ENCODE data around the gene FBXW8.

FBXW8 gene

DNA sequence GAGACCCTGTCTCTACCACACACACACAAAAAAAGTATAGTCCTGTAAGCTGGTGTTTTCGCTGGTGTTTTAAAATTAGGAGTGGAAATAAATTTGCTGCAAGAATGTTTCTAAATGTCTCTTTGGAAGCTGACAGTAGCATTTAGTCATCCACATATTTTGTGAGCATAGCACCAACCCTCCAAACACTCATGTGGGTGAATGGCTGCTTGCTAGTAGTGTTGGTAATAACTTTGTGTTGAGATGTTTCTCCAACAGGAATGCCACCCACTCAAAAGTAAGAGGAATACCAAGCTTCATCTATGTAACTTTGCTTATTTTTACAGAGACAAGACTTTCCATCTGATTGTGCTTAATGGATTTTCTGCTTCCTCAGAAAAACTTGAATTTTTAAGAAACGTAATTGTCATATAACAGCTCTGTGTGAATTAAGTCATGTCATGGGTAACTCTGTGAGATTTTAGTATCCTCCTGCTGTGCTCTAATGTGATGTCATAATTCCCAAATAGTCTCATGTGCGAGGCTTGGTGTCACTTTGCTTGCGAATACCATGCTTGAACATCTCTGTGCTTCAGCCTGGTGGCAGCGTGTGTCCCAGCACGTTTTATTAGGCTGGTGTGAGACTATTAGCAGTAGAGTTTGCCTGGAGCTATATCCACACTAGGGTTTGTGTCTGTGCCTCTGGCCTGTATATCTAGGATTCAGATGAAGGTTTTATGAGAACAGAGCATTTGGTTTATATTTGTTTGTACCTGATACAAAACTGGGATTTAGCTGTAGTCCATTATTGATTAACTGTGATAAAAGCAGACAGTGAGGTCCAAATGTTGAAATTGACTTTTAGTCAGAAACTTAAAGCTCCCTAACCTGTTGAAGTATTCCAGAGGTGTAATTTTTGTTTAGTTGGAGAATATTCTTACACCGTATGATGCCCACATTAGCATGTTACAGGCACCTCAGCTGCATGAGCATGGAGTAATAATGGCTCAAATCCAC lies 80.5 kb downstream of the FBXW8 start:
- no peak for DNase-seq (ENCODE audit: low read depth in 2 of 2)

DNA sequence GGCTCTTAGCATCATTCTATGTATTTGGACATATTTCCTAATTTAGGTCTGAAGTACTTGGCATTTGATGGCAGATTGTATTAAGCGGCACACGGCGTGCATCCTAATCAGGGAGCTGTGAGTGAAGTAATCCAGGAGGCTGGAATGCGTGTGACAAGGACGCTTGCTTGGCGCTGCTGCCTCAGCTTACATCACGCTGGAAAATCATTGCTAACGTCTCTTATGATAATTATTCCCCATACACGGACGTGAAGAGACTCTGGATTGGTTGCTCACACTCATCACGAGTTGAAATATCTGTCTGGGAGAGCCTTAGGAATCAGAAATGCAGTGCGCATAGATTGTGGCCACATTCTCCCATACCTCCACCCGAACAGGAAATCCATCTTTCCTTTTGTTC lies 85.3 kb downstream of the FBXW8 start:
- no peak for DNase-seq (ENCODE audit: low read depth in 2 of 2)

DNA sequence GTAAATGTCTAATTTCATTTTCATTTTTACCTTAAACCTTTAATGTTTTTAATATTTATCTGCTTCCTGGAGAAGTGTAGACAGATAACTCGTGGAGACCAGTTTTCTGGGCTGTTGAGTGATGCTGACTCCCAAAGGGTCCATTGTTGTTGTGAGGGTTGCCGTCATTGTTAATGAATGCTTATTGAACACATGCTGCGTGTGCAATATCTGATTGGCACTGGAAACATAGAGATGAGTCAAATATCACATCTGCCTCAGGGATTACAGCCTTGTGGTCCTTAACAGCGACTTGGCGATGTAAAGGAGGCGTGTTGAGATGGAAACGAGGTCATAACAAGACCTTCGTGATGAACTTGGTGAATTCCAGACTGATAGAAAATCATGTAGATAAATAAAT lies 85.9 kb downstream of the FBXW8 start:
- no peak for DNase-seq (ENCODE audit: low read depth in 2 of 2)

DNA sequence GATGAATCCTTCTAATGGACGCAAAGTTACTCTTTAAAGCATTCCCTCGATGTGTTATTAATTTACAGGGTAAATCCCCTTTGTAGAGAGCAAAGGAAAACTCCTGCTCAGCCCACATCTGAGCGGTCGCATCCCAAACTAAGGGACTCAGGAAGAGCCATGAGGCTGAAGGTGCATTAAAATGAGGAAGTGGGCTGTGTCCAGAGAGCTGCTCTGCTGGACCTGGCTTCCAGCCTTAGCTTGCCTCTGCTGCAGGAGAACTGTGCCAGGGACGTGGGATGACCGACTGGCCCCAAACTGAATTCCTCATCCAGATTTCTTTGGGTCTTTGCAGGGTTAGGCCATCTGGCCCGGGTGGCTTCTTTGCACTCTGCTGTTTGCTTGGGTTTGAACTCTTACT lies 88.3 kb downstream of the FBXW8 start:
- no peak for DNase-seq (ENCODE audit: low read depth in 2 of 2)

DNA sequence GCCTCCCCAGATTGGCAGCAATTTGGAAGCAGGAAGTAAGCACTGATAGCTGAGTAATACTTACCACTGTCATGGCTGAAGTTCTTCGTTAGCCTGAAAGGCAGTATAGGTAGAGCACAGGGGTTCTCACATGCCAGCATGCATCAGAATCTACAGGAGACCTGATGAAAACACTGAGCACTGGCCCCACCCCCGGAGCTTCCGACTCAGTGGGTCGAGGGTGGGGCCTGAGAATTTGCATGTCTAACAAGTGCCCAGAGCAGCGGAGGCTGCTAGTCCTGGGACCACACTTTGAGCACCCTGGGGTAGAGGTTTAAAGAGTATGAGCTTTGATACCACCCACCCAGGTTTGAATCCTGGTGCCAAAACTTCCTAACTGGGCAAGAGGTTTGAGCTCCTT lies 89.6 kb downstream of the FBXW8 start:
- DNase-seq (ENCODE audit: low read depth in 2 of 2) = no peak

DNA sequence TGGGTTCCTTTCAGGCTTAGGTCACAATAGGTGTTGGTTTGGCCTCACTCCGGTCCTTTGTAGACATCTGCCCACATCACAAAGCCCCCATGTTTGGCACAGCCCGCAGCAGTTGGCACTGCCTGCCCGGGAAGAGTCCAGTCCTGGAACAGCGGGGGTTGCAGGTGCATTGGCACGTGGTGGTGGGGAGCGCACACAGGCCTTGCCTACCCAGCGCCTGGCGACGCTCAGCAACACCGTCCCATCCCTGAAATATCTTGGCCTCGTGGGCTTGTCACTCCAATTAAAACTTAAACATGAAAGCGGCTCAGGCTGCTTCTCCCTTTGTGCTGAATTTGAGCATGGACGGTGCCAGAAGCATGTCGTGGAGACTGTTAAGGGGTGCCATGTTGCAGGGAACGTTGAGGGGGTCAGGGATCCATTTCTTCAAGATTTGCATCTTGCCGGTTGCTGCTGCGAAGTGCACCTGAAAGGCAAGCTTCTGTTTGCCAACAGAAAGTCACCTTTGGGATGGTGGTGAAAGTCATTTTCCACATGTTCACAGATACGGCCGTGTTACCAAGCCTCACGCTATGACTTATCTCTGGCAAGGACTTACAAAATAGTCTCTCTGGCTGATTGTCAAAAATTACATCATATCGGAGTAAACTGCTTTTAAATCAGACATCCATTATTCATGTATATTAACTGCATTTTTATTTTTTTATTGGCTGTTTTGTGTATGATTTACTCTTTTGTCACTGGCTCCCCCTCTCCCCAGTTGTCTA lies 91.5 kb downstream of the FBXW8 start:
- DNase-seq (ENCODE audit: low read depth in 2 of 2) = no peak

DNA sequence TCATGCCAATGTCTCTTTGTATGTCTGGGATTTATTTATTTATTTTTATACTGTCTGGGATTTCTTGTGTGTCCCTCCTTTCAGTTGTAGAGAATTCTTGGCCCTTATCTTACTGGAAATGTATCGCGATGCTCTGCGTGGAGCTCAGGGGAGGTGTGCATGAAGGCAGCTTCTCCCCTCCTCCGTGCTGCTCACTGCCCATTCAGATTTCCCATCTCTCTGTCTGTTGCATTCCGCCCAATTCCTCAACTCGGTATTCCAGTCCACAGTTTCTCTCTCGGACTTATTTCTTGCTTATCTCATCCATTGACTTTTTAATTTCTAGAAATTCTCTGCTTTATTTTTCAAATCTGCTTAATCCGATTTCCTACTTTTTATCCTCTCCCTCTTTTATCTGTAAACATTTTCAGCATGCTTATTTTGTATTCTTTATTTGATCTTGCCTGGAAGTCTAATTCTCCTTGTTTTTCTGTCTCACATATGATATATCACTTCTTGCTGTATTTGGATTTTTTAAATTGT lies 93.2 kb downstream of the FBXW8 start:
- DNase-seq (ENCODE audit: low read depth in 2 of 2) = no peak

DNA sequence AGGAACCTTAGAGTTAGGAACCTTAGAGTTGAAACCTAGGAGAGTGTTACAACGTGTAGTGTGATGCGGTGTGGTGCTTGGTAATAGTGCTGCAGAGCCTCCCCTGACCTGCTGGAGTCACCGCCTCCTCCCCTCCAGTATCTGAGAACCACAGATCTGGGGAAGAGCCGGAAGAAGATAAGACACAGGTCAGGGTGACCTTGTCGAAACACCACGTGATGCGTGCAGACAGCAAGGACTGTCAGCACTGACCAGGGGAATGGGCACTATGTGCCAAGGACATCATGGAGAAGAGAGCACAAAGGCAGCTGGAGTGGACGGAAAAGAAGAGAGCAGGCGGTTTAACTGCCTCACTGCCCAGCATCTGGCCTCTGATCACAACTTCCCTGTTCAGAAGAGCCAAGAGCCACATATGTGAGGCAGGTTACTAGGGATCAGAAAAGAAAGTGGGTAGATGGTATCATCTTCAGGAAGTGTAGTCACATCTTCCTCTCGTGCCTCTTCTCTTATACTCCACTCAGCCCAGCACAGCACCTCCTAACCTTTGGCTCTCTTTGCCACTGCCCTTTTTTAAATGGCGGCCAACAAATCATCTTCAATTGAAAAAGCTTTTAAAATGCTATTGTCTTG lies 94.8 kb downstream of the FBXW8 start:
- DNase-seq (ENCODE audit: low read depth in 2 of 2) = no peak

DNA sequence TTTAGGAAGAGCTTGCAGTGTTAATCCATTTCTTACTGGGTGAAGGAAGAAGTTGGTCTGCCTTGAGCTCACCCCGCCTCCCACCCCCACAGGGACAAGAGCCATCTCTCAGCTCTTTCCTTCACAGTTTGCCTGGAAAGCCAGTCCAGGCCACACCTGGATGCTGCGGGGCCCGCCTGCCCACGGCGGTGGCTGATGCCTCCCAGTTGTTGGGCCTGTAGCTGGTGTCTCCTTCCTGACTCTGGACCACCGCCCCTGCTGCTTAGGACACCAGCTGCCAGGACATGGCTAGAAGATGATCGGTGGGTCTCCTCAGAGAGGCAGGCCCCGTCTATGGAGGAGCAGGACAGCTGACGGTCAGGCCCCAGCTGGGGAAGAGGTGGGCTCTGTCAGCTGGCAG lies 95.6 kb downstream of the FBXW8 start:
- DNase-seq (ENCODE audit: low read depth in 2 of 2) = no peak

DNA sequence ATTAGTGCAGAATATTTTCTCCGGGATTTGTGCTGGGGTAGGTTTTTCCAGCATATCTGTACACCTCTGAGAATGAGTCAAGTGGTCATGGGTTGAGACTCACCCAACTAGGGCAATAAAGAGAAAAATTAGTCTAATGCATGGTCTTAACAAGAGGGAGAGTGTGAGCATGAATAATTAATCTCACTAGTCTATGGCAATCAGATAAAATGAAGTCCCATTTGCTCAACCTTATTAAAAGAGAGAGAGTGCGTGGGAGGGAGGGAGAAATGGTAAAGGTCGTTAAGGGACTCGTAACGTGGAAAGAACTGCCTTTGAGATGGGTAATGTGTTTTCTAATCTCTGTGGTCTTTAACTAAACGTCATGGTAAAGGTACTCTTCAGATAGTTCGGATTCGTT lies 96.8 kb downstream of the FBXW8 start:
- DNase-seq (ENCODE audit: low read depth in 2 of 2) = no peak

DNA sequence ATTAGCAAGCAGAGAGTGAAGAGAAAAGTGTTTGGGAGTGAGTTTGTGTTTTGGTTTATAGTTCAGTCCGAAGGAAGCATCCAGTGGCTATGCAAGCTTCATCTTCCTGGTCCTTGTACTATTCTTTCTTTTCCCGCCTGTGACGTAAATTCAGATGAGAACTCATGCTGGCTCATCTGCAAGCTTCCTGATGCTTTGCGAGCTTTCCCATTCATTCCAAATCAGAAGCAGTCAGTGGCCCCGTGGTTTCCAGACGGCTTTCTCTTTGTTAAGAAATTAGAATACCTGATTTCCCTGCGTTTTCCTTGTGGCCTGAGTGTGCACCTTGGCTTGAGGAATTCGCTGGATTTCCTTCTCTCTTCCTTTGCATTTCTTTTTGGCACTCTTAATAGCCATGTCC lies 99.0 kb downstream of the FBXW8 start:
- no peak for DNase-seq (ENCODE audit: low read depth in 2 of 2)

DNA sequence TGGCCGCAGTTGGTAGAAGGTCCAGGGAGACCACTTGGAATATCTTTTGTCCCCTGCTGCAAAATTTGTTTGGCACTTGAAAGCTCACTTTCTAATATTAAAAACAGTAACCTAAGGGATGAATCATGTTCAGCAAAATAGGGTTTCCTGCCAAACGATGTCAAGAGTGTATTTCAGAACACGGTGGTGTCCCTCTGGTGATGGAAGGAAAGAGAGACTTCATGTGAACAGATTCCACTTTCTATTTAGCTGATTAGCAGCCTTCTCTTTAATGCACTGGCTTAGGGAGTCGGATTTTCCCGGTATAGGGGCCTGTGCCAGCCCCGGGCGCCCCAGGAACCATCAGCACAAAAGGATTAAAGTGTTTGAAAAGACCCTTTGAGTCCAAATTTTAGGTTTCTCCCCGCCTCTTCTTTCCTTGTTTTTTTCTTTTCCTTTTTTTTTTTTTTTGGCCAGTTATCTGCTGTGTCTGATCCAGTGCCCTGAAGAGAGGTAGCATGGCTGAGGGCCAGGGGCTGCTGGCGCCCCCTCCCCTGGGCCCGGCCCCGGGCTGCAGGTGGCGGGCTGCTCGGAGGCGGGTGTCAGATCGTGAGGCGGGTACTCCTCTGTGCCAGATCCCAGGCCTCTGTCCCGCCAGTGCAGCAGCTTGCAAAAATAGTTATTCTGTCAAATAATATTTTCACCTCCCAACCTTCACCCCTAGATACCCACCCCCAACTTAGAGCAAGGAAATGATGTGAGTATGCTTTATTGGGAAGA lies 100.1 kb downstream of the FBXW8 start:
- DNase-seq (ENCODE audit: low read depth in 2 of 2) = no peak

DNA sequence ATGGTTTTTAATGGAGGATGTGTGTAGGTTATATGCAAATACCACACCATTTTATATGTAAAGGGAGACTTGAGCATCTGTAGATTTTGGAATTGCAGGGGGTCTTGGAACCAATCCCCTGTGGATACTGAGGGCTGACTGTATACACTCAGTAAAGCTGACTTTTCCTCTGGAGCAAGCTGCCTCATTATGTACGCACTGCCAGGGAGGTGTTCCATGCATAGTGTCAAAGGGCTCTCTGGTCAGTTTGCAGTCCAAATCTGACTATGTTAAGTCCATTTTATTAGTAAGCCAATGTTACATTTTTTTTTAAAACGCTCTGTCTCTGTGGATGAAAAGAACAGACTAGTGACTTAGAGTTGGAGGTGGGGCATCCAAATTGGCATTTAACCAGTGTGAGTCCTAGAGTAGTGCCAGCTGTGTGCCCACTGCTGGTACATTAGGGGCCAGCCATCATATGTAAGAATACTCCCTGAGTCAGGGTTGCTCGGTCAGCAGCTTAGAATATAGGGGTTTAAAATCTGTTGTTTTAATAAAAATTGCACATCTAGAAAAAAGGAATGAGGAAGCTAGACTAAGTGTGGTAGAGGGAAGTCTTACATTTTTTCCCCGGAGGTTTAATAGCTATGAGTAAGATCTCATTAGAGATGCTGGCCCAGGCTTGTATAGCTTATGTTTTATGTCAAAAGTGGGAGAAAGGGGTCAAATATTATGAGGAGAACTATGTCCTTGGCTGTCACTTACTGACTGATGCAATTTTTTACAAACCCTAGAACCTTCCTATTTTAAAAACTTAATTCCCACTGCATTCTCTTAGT lies 101.4 kb downstream of the FBXW8 start:
- no peak for DNase-seq (ENCODE audit: low read depth in 2 of 2)

DNA sequence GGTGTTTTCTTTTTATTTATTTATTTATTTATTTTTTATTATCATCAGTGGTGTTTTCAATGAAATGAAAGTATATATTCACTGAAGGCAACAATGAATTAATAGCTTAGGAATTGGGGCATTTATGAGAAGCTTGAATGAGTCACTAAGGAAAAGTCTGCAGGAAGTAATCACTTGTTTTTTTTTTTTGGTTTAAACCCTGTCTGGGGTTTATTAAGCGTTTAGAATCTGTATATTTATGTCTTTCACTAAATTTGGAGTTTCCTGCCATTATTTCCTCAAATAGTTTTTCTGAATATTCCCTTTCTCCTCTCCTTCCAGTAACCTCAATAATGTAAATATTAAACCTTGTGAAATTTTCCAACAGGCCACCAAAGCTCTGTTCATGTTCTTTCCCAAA lies 103.0 kb downstream of the FBXW8 start:
- DNase-seq (ENCODE audit: low read depth in 2 of 2) = no peak

DNA sequence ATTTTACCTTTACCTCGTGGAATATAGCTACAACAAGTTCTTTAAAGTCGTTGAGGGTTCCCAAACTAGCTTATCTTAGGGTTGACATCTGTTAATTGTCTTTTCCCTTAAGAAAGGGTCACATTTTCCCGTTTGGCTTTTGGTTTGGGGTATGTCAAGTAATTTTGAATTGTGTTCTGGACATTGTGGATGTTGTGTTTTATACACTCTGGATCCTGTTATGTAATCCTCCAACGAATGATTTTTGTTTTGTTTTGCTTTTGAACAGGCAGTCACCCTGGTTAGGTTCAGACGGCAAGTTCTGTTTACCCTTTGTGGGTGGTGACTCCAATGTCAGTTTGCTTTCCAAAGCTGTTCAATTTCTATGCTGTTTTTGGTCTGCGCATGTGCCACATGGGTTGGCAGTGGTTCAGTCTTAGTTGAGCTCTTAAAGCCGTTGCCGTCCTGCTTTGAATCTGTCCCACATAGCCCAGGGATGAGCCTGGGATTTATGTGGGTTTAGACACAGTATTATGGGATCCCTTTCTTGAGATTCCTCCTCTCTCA lies 103.7 kb downstream of the FBXW8 start:
- DNase-seq (ENCODE audit: low read depth in 2 of 2) = no peak

DNA sequence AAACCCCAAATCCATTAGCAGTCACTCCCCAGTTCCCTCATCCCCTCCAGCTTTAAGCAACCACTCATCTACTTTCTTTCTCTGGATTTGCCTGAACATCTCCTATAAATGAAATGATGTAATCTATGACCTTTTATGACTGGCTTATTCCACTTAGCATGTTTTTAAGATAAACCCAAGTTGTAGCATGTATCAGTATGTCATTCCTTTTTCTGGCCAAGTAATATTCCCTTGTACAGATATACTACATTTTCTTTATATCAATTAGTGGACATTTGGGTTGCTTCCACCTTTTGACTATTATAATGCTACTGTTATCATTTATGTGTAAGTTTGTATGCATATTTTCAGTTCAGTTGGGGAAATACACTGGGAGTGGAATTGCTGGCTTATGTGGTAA lies 105.1 kb downstream of the FBXW8 start:
- DNase-seq (ENCODE audit: low read depth in 2 of 2) = no peak

DNA sequence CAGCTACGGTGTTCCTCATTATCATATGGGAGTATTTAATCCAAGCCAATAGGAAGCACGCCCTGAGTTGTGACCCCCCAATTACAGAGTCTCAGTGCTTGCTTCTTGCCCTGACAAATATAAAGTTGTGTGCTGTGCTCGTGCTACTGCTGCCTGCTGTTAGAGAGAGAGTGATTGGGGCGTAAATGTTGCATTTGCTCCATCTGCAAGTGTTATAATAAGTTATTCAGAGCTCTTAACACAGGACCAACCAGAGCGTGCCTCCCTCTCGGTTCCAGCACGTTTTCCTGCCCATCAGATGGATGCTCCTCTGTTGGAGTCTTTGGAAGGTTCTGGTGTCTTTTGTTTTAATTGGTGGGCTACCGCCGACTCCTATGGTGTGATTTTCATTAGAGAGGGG lies 107.1 kb downstream of the FBXW8 start:
- no peak for DNase-seq (ENCODE audit: low read depth in 2 of 2)

DNA sequence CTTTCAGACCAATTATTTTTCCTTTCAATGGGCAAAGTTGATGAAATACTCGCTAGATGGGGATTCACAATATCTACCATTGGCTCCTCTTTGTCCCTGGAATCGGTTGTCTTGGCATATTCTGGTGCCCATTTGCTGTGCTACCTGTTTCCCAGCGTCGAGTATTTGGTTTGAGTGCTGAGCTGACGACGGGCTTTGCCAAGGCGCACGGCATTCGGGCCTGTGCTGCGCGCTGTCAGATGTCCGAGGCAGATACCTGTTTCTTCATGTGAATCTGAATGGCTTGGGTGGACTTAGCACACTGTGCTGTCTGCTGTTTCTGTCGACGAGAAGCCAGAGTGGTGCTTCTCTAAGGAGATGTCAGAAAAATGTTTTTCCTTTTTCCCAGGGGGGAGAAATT lies 107.5 kb downstream of the FBXW8 start:
- DNase-seq (ENCODE audit: low read depth in 2 of 2) = no peak

DNA sequence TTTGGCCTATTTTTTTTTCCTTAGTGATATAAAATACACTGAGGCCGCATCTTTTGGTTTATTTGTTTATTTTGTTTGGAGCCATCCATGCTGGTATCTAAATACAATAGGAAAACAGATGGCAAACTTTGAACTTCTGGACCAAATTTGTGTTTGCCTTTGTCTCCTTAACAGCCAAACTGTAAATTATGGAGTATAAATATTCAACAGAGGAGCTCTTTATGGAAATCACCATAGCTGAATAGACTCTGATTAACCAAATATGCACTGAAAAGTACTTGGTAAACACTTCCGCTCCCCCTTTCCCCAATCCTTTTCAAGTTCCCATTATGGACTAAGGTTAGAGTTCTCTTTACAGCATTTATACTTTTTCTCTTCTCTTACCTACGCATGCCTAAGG lies 107.9 kb downstream of the FBXW8 start:
- DNase-seq (ENCODE audit: low read depth in 2 of 2) = no peak

DNA sequence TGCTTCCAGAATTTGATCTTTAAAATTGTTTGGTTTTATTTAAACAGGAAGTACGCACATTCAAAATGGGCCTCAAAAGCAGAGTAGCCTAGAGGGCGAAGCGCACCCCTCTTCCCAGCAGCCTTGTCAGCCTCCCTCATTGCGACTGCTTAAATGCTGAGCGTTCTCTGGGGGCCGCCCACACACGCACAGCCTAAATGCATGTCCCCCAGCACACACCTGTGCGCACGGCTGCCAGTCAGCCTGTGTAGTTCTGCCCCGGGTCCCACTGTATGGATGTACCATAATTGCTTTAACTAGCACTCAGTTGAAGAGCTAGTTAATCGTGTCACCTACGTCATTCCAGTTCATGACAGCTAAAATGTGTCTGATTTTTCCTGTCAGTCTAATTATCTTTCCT lies 109.1 kb downstream of the FBXW8 start:
- DNase-seq (ENCODE audit: low read depth in 2 of 2) = no peak

Measured in stimulated activated CD8-positive, alpha-beta memory T cell treated with anti-CD3 and anti-CD28 coated beads, Interleukin-7, amount 100 ng/mL, for 4 hours (primary cell).